ENCODE data around the gene CCDC201. TPM values are rescaled to one million over a fixed set of nuclear protein-coding genes. Genes with fewer than 3 reads are reported as not detected.

Gene CCDC201
- total and polyA plus RNA-seq, 2 of the 4 experiments (the other 2 are of a cell fraction), result not detected

DNA sequence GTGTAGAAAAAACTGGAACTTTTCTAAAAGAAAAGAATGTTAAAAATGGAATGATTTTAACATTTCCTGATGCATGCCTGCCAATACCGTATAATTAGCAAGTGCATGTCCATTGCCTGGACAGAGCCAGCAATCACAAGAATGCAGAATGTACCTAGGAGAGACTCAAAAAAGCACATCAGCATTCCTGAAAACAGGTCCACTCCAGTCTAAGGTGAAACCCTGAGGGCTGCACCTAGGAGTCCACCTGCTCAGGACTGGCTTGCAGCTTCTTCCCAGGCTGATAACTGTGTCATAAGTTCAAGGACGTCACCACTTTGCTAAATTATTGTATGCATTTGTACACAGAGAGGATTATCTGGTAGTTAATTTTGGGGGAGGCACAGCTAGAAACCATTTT, 5.4 kb downstream of the CCDC201 start:
- BruUV-seq (replicated peaks), result no TSS peak
- Histone ChIP-seq H3K79me1 (ENCODE audit: low read depth in 1 of 2, low read length in 2 of 2) (no peaks in the 10 kb centered on the region), H3K14ac (replicated peaks; ENCODE audit: low read depth, low read length) (no peak overlapping the region), H3K36me3 (ENCODE audit: control insufficient read depth, insufficient read depth, low read length) (no peaks in the 10 kb centered on the region), H2BK5ac (ENCODE audit: low read depth, low read length, poor library complexity, severe bottlenecking) (no peak overlapping the region), H4K8ac (ENCODE audit: low read depth in 2 of 2, low read length in 2 of 2) (no peak overlapping the region), H3K18ac (ENCODE audit: low read depth, low read length) (no peak overlapping the region), H2BK120ac (ENCODE audit: low read depth, low read length) (no peak overlapping the region), H3K27me3 (ENCODE audit: control insufficient read depth, insufficient read depth, low read length) (peaks cover 8% of the 10 kb centered on the region), H3K4me2 (ENCODE audit: low read depth, low read length) (no peak overlapping the region), H3K56ac (ENCODE audit: extremely low read depth, insufficient read depth, low read length) (no peak overlapping the region), H3K4me3 (ENCODE audit: insufficient read depth, low read depth, low read length) (no peak overlapping the region), H4K5ac (ENCODE audit: low read depth, low read length) (no peak overlapping the region), H2BK20ac (ENCODE audit: low read depth, low read length) (no peak overlapping the region), H3K9ac (ENCODE audit: low read depth, low read length) (no peak overlapping the region), H4K91ac (ENCODE audit: insufficient read depth, low read depth, low read length) (no peak overlapping the region), H2AK9ac (replicated peaks; ENCODE audit: low read depth, low read length, poor library complexity) (no peak overlapping the region), H2AFZ (replicated peaks; ENCODE audit: low read length, poor library complexity) (no peak overlapping the region), H3K27ac (ENCODE audit: insufficient read depth, low read length) (no peak overlapping the region), H4K20me1 (ENCODE audit: insufficient read depth, low read length) (no peaks in the 10 kb centered on the region), H2BK15ac (ENCODE audit: low read depth, low read length) (no peak overlapping the region), H3K9me3 (ENCODE audit: control insufficient read depth, insufficient read depth, low read length) (no peaks in the 10 kb centered on the region), H3K23ac (ENCODE audit: low read depth, low read length) (no peak overlapping the region), H3K4ac (ENCODE audit: low read depth, low read length) (no peak overlapping the region), H3K4me1 (ENCODE audit: control insufficient read depth, insufficient read depth, low read length) (peaks cover 2% of the 10 kb centered on the region; the same call in 1 of the 2 replicates), H3K9me1 (ENCODE audit: insufficient read depth, low read length) (peaks cover 6% of the 10 kb centered on the region), H2AK5ac (ENCODE audit: low read depth, low read length) (no peak overlapping the region)
- 100% methylated on average over 1 of the region's 2 CpGs; no CpG with 5 or more reads in 1 of the 2 experiments for WGBS, 2 experiments (ENCODE audit: extremely low coverage in 2 of 2, insufficient read length in 1 of 2)
- DNase-seq (no peak), ATAC-seq (ENCODE audit: low read depth) (no peak)
- in situ Hi-C loops (cut with MboI; ENCODE audit: low sequenced_read_pairs), result loop anchor here (25.0 kb wide), 1 partner anchor 205 kb away; no protein-coding TSS in a partner anchor
- dilution Hi-C loops (cut with HindIII; ENCODE audit: low sequenced_read_pairs, unreplicated experiment), result no loop called here
- CTCF ChIA-PET, result no interaction called here
- TF ChIP-seq RAD21 (IDR thresholded peaks at IDR 0.05; ENCODE audit: low read length), result no peak
- TF ChIP-seq CHD1 (IDR thresholded peaks at IDR 0.05; ENCODE audit: low read depth, low read length), result no peak
- no peak for TF ChIP-seq USF2 (IDR thresholded peaks at IDR 0.05; ENCODE audit: low read depth, low read length)
- no peak for TF ChIP-seq RCOR1 (IDR thresholded peaks at IDR 0.05; ENCODE audit: insufficient replicate concordance, low read length)
- TF ChIP-seq CEBPB (IDR thresholded peaks at IDR 0.05; ENCODE audit: low read depth, low read length), result no peak
- no peak for TF ChIP-seq BHLHE40 (IDR thresholded peaks at IDR 0.05; ENCODE audit: low read depth, low read length)
- no peak for TF ChIP-seq POLR2A (IDR thresholded peaks at IDR 0.05; ENCODE audit: low read depth, low read length)
- TF ChIP-seq SMC3 (IDR thresholded peaks at IDR 0.05; ENCODE audit: low read depth, low read length), result no peak
- no peak for TF ChIP-seq MAFK (IDR thresholded peaks at IDR 0.05; ENCODE audit: low read depth, low read length)
- no peak for TF ChIP-seq ELK1 (IDR thresholded peaks at IDR 0.05; ENCODE audit: borderline replicate concordance, low read depth, low read length)
- no peak for TF ChIP-seq CTCF (conservative IDR thresholded peaks at IDR 0.05; ENCODE audit: low read depth, low read length)
- TF ChIP-seq FOS (IDR thresholded peaks at IDR 0.05; ENCODE audit: low read depth, low read length), result no peak
- TF ChIP-seq RFX5 (IDR thresholded peaks at IDR 0.05; ENCODE audit: low read depth, low read length), result no peak
- no peak for TF ChIP-seq NFE2L2 (IDR thresholded peaks at IDR 0.05; ENCODE audit: low read depth, low read length)
- no peak for TF ChIP-seq MXI1 (IDR thresholded peaks at IDR 0.05; ENCODE audit: borderline replicate concordance, low read depth, low read length)
- no peak for TF ChIP-seq MAZ (IDR thresholded peaks at IDR 0.05; ENCODE audit: borderline replicate concordance, low read depth, low read length)
- POLR2A ChIA-PET (ENCODE audit: unreplicated experiment), result no interaction called here
- intact Hi-C loops (cut with micrococcal nuclease), result no loop called here

All from IMR-90 (cell line).